Gastroesophageal sphincter (tissue), 4 donors: ENCODE results near the gene APRT. TPM values are rescaled to one million over a fixed set of nuclear protein-coding genes. Genes with fewer than 3 reads are reported as not detected.

Source experiments
- ATAC-seq: fragments of 150-250 bp; one replicate; pipeline ENCODE4 v1.9.1; 2016; ENCODE audit warnings: mild to moderate bottlenecking, moderate library complexity
- H3K27ac ChIP-seq, 4 donors: fragments of 200-600 bp; sonication (generic) in 3 of 4; 1 replicate in 3 of 4; 2 replicates in 1 of 4; pipeline ENCODE4 v1.5.1; 2016 to 2019
- H3K27me3 ChIP-seq: fragments of 200-600 bp; sonication (generic); one replicate; pipeline ENCODE4 v1.5.1; 2019
- H3K36me3 ChIP-seq, 2 donors: fragments of 200-600 bp; sonication (generic); one replicate each; pipeline ENCODE4 v1.5.1; 2019; ENCODE audit warnings: control low read depth in 1 of 2
- H3K4me1 ChIP-seq, 3 donors: fragments of 200-600 bp; sonication (generic); 1 replicate in 2 of 3; 2 replicates in 1 of 3; pipeline ENCODE4 v1.5.1; 2016 to 2019; ENCODE audit warnings: control low read depth in 2 of 3
- H3K4me3 ChIP-seq, 2 donors: fragments of 200-600 bp; sonication (generic); one replicate each; pipeline ENCODE4 v1.5.1; 2019; ENCODE audit warnings: mild to moderate bottlenecking in 1 of 2, moderate library complexity in 1 of 2
- H3K9me3 ChIP-seq, 3 donors: fragments of 200-600 bp; sonication (generic); one replicate each; pipeline ENCODE4 v1.5.1; 2017 to 2019; ENCODE audit warnings: control low read depth in 2 of 3
- EP300 ChIP-seq: sonication (generic); formaldehyde crosslinking; IDR thresholded peaks from one replicate; pipeline ENCODE4 v1.6.1; 2017; ENCODE audit warnings: antibody characterized with exemption, mild to moderate bottlenecking
- POLR2A ChIP-seq, 2 donors: fragments of 450-650 bp; IDR thresholded peaks; one replicate each; pipeline ENCODE4 v1.6.1; 2017; ENCODE audit warnings: antibody characterized with exemption in 2 of 2, mild to moderate bottlenecking in 2 of 2, moderate library complexity in 1 of 2
- POLR2AphosphoS5 ChIP-seq: sonication (generic); formaldehyde crosslinking; IDR thresholded peaks from one replicate; pipeline ENCODE4 v1.6.1; 2017; ENCODE audit warnings: antibody characterized with exemption
- WGBS, 2 donors: methylation state at CpG; one replicate each; pipeline ENCODE4 v1.1.5; 2018; ENCODE audit warnings: low coverage in 1 of 2; 5-methylcytosine and 5-hydroxymethylcytosine counted together
- total RNA-seq, 4 donors: library from RNA; depleted of rRNA; stranded (reverse); fragments of >200 nt; gene quantifications; one replicate each; pipeline ENCODE4 v1.1.0, GENCODE V29; 2016
- TF ChIP-seq, protein P1 (sequence below), 4 experiments: fragments of 200-600 bp in 2 of 4; fragments of 450-650 bp in 2 of 4; sonication (generic) in 1 of 4; IDR thresholded peaks; one replicate each; pipeline ENCODE4 v1.5.1; 2017 to 2019; ENCODE audit warnings: antibody characterized with exemption in 4 of 4, mild to moderate bottlenecking in 2 of 4, moderate library complexity in 2 of 4

APRT gene, protein sequence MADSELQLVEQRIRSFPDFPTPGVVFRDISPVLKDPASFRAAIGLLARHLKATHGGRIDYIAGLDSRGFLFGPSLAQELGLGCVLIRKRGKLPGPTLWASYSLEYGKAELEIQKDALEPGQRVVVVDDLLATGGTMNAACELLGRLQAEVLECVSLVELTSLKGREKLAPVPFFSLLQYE
- 100 to 1,000 TPM in 2 of 4 donors, 10 to 100 TPM in 2; 64.9 to 103 (median 92.9) TPM for total RNA-seq

GRCh38 chr16:88811769-88812512 lies at the start of gene APRT:
TSS of gene APRT (minus strand) at chr16:88811928. CDS start at chr16:88811899, 29 bp downstream.
- WGBS, 2 donors, result no CpG with 5 or more reads among the region's 84 CpGs
- H3K27ac ChIP-seq, result peak within 1 kb of the TSS; percentile 79 to 97 (median 92)

DNA sequence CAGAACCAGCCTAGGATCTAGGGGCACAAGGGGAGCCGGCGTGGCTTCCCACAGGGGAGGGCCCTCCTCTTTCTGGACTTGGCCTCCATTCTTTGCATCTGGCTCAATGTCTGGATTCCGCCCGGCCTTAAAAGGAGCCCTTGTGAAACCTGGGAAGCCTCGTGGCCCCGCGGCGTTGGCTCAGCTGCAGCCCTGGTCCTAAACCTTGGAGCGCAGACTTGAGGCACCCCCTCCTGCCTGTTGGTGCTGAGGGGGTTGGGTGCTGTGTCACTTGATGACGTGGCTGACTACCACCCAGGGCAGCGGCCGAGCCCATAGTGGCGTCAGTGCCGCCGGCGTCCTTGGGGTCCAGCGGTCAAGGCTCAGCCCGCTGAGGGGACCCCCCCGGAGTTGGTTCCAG lies 49.6 kb upstream of the APRT start:
- no peak for ATAC-seq

More at GRCh38 chr16:88811769-88812512, at the start of gene APRT:
- H3K4me1 ChIP-seq, result peaks cover 0 to 45% (median 22%) of the 10 kb centered on the region in 3 donors
- TF ChIP-seq POLR2AphosphoS5, result no peak
- peak; percentile 72 to 77 for TF ChIP-seq POLR2A (IDR thresholded peaks at IDR 0.05)
- TF ChIP-seq, protein P1, sequence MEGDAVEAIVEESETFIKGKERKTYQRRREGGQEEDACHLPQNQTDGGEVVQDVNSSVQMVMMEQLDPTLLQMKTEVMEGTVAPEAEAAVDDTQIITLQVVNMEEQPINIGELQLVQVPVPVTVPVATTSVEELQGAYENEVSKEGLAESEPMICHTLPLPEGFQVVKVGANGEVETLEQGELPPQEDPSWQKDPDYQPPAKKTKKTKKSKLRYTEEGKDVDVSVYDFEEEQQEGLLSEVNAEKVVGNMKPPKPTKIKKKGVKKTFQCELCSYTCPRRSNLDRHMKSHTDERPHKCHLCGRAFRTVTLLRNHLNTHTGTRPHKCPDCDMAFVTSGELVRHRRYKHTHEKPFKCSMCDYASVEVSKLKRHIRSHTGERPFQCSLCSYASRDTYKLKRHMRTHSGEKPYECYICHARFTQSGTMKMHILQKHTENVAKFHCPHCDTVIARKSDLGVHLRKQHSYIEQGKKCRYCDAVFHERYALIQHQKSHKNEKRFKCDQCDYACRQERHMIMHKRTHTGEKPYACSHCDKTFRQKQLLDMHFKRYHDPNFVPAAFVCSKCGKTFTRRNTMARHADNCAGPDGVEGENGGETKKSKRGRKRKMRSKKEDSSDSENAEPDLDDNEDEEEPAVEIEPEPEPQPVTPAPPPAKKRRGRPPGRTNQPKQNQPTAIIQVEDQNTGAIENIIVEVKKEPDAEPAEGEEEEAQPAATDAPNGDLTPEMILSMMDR (IDR thresholded peaks at IDR 0.05), result peak in 3 of 4 experiments; percentile 23 to 59 (median 43)
- no peak for TF ChIP-seq EP300
- ATAC-seq, result peak; percentile 92
- H3K4me3 ChIP-seq, result peak within 1 kb of the TSS; percentile 56 to 68
- no peaks in the 10 kb centered on the region for H3K9me3 ChIP-seq
- H3K36me3 ChIP-seq, result peaks cover 0 to 27% of the 10 kb centered on the region in 2 donors
- no peaks in the 10 kb centered on the region for H3K27me3 ChIP-seq

DNA sequence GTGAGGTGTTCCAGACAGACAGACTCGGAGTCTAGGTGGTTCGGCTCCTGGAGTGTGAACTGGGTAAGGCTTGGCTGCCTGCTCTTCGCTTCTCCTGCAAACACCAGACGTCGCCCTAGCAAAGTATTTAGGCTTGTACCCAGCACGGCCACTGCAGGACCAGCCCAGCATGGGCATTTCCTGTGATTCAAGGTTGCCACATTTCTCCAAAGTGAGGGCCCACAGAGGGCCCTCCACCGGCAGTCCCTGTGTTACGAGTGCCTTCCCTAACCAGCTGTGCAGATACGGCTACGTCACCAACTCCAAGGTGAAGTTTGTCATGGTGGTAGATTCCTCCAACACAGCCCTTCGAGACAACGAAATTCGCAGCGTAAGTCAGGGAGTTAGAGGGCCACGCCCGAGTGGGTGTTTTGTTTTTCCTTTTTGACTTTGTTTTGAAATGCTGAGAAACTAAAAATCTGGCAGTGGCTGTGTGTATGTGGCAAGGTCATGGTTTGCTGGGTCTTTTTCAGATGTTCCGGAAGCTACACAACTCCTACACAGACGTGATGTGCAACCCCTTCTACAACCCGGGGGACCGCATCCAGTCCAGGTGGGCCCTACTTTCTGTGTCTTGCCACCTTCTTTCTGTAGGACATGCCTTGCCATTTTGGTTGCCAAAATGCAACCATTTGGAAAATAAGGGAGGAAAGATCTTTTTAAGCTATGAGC lies 47.8 kb upstream of the APRT start:
- Histone ChIP-seq H3K36me3 (peaks cover 0 to 55% of the 10 kb centered on the region in 2 donors), H3K27ac (no peak overlapping the region), H3K27me3 (no peaks in the 10 kb centered on the region), H3K4me3 (no peak overlapping the region), H3K4me1 (peaks cover 0 to 43% (median 19%) of the 10 kb centered on the region in 3 donors), H3K9me3 (no peaks in the 10 kb centered on the region)
- TF ChIP-seq, protein P1 (IDR thresholded peaks at IDR 0.05), result no peak
- TF ChIP-seq POLR2AphosphoS5 (no peak), EP300 (no peak)
- WGBS, 2 donors, result 57 to 95% methylated on average over 2 to 18 of the region's 20 CpGs
- no peak for ATAC-seq

More for the DNA sequence above, 49.6 kb upstream of the APRT start:
- peaks cover 15% of the 10 kb centered on the region for H3K27me3 ChIP-seq
- H3K36me3 ChIP-seq, result peaks cover 0 to 55% of the 10 kb centered on the region in 2 donors
- peaks cover 0 to 24% (median 8%) of the 10 kb centered on the region in 3 donors for H3K4me1 ChIP-seq
- no CpG with 5 or more reads among the region's 19 CpGs for WGBS, 2 donors
- TF ChIP-seq POLR2AphosphoS5, result no peak
- TF ChIP-seq, protein P1 (IDR thresholded peaks at IDR 0.05), result no peak
- no peak for TF ChIP-seq EP300
- TF ChIP-seq POLR2A (IDR thresholded peaks at IDR 0.05), result no peak
- H3K9me3 ChIP-seq, result no peaks in the 10 kb centered on the region
- H3K27ac ChIP-seq, result no peak overlapping the region
- H3K4me3 ChIP-seq, result no peak overlapping the region

- H3K4me1 ChIP-seq, result peaks cover 0 to 56% (median 19%) of the 10 kb centered on the region in 3 donors
- no peaks in the 10 kb centered on the region for H3K27me3 ChIP-seq
- WGBS, 2 donors, result 17 to 22% methylated on average over 3 to 10 of the region's 12 CpGs
- TF ChIP-seq POLR2A (IDR thresholded peaks at IDR 0.05) (no peak), EP300 (no peak), POLR2AphosphoS5 (no peak)
- TF ChIP-seq, protein P1 (IDR thresholded peaks at IDR 0.05), result peak in 3 of 4 experiments; percentile 47 to 75 (median 66)
- peak overlapping the region in 3 of 4 donors; percentile 72 to 89 (median 89) for H3K27ac ChIP-seq
- no peaks in the 10 kb centered on the region for H3K9me3 ChIP-seq
- peaks cover 0 to 49% of the 10 kb centered on the region in 2 donors for H3K36me3 ChIP-seq
- peak overlapping the region; percentile 80 to 98 for H3K4me3 ChIP-seq
- peak; percentile 52 for ATAC-seq
These were observed 46.1 kb upstream of the APRT start for GRCh38 chr16:88857728-88858339.
